Mononuclear cell (primary cell): Measurements from ENCODE around the gene DNM2. TPM values are rescaled to one million over a fixed set of nuclear protein-coding genes. Genes with fewer than 3 reads are reported as not detected.

ENCODE experiments used
- H3K27me3 ChIP-seq: 2 replicates; pipeline ENCODE4 v1.6.0; 2011; ENCODE audit warnings: low read length, control low read depth; ENCODE audit not compliant: insufficient read depth
- H3K4me1 ChIP-seq: 2 replicates; pipeline ENCODE4 v1.5.1; 2011; ENCODE audit warnings: mild to moderate bottlenecking, low read length, control low read depth; ENCODE audit not compliant: insufficient read depth
- H3K4me3 ChIP-seq: 2 replicates; pipeline ENCODE4 v1.5.1; 2011; ENCODE audit warnings: mild to moderate bottlenecking, low read length, moderate library complexity
- H3K9me3 ChIP-seq: 2 replicates; pipeline ENCODE4 v1.5.1; 2011; ENCODE audit warnings: low read depth, mild to moderate bottlenecking, control low read depth, low read length
- total RNA-seq: library from RNA; depleted of rRNA; stranded (reverse); fragments of >200 nt; gene quantifications from one replicate; pipeline ENCODE4 v1.2.3, GENCODE V29; 2012

DNM2 gene
- total RNA-seq, 1 donor, result 149 TPM

DNA sequence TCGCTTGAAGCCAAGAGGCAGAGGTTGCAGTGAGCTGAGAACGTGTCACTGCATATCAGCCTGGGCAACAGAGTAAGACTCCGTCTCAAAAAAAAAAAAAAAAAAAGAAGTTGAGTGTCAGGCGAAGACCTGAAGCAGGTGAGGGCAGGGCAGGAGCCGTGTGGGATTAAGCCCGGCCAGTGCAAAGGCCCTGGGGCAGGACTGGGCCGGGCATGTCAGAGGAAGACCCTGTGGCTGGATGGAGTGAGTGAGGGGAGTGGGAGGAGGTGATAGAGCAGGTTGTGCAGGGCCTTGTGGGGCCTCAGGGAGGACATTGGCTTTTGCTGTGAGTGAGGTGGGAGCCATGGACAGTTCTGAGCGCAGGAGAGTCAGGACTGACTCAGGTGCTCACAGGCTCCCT lies 70.3 kb downstream of the DNM2 start:
- H3K9me3 ChIP-seq, result no peaks in the 10 kb centered on the region
- peaks cover 17% of the 10 kb centered on the region for H3K4me1 ChIP-seq
- H3K4me3 ChIP-seq, result no peak overlapping the region
- H3K27me3 ChIP-seq, result no peaks in the 10 kb centered on the region

DNA sequence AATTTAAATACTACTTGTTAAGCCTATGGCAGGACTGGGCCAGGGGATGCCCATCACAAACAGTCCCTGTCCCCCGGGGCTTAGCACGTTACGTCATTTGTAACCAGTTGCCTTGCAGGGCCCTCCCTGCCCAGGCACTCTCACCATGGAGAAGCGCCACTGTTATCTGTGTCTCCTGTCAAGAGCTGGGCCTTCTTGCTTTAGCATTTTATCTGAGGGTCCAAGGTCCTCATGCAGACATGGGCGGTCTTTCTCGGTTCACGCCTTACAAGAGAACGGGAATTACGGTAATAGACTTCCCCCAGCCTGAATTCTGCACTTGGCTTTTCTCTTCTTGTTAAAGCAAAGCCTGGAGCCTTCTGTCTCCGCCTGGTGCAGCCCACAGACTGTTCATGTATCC lies 72.0 kb downstream of the DNM2 start:
- no peaks in the 10 kb centered on the region for H3K4me1 ChIP-seq

DNA sequence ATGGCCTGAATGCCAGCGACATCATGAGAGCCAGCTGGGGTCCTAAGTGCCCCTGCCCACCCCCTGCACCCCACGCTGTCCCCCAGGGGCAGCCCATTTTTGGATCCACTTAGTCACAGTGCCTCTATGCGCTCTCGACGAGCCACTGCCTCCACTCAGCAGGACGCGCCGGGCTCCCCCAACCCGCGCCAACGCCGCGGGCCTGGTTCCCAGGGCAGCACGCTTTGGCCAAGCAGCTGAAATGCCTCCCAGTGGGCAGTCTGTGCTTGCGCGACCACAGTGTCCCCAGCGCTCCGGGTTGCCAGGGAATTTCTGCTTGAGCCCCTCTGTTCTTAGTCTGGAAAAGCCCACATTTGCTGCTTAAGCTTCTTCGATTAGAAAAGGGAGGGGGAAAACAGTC lies 78.8 kb downstream of the DNM2 start:
- peaks cover 37% of the 10 kb centered on the region for H3K4me1 ChIP-seq
- no peaks in the 10 kb centered on the region for H3K27me3 ChIP-seq
- H3K4me3 ChIP-seq, result no peak overlapping the region
- H3K9me3 ChIP-seq, result no peaks in the 10 kb centered on the region

More for the DNA sequence above, 72.0 kb downstream of the DNM2 start:
- no peaks in the 10 kb centered on the region for H3K9me3 ChIP-seq
- H3K27me3 ChIP-seq, result no peaks in the 10 kb centered on the region
- H3K4me3 ChIP-seq, result no peak overlapping the region

DNA sequence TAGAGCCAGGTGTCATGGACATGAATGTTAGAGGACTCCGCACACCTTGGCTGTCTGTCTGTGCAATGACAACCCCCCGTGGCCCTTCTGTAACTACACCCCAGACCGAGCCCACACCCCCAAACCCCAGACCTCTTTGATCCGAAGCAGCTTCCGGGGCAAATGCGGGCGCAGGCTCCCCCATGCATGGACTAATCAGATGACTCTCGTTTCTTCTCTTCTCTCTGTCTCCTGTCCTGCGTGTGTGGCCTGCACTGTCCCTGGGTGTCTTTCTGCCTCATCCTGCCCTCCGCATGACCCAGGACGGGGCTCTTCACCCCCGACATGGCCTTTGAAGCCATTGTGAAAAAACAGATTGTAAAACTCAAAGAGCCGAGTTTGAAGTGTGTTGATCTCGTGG lies 79.2 kb downstream of the DNM2 start:
- no peak overlapping the region for H3K4me3 ChIP-seq
- H3K4me1 ChIP-seq, result peaks cover 37% of the 10 kb centered on the region
- H3K27me3 ChIP-seq, result no peaks in the 10 kb centered on the region
- no peaks in the 10 kb centered on the region for H3K9me3 ChIP-seq

DNA sequence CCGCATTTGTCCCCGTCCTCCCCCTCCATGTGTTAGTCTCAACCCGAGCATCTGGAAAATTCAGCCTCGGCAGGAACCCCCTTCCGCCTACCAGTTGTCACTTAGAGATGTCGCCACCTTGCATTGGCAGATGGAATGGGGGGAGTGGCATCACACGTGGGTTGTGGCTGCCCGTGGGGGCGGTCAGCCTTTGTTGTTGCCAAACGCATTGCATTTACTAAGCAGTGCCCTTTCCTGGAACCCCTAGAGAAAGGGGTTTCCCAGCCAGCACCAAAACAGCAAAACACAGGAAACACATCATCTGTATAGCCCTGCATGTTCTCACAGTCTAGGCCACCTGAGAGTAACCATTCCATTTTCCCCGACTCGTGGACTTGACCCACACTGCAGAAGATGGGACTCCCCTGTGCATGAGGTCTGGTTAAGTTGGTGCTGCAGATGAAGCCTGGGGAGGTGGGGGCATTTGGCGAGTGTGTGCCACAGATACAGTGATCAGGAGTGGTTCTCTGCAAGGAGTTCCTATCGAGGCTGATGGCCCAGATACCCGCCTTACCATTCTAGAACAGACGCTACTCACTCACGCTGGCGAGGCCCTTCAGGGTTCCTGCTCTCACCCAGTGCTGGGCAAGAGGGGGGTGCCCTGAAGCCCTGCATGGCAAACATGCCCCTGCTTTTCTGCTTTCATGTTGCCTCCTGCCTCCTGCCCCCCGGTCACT lies 79.8 kb downstream of the DNM2 start:
- Histone ChIP-seq H3K27me3 (no peaks in the 10 kb centered on the region), H3K4me3 (no peak overlapping the region), H3K4me1 (peaks cover 37% of the 10 kb centered on the region), H3K9me3 (no peaks in the 10 kb centered on the region)

DNA sequence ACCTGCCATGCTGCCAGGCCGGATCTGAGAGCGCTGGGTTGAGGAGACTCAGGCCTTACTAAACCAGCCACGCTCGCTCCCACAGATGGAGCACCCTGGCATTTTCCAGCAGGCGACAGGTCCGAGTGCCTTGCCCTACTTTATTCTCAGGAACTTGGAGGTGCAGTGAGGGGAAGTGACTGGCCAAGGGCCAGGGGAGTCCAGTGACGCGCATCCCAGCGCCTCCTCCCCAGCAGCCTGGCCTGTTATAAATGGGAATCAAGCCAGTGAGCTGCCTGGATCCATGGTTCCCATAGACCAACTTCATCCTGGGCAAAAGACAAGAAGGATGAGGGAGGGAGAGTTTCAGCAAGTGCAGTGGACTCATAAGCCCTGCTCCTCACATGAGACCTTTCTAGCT lies 82.6 kb downstream of the DNM2 start:
- no peaks in the 10 kb centered on the region for H3K9me3 ChIP-seq
- no peaks in the 10 kb centered on the region for H3K27me3 ChIP-seq
- no peak overlapping the region for H3K4me3 ChIP-seq
- peaks cover 46% of the 10 kb centered on the region for H3K4me1 ChIP-seq

DNA sequence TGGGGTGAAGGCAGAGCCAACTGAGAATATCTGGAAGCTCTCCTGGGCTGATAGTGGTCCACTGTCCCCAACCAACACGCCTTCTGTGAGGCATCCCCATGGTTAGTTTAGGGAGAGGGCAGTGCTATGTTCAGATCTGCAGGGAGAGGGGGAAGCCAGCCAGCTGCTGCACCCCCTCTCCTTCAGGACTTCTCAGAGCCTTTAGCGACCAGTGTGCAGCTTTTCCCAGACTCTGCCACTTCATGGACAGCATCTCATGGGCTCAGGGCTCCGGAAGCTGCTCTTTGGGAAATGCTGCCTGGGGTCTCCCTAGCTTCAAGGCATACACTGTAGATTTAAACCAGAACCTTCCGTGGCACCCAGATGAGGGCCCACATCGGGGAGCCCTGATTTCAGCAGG lies 84.6 kb downstream of the DNM2 start:
- no peaks in the 10 kb centered on the region for H3K9me3 ChIP-seq
- H3K27me3 ChIP-seq, result no peaks in the 10 kb centered on the region

DNA sequence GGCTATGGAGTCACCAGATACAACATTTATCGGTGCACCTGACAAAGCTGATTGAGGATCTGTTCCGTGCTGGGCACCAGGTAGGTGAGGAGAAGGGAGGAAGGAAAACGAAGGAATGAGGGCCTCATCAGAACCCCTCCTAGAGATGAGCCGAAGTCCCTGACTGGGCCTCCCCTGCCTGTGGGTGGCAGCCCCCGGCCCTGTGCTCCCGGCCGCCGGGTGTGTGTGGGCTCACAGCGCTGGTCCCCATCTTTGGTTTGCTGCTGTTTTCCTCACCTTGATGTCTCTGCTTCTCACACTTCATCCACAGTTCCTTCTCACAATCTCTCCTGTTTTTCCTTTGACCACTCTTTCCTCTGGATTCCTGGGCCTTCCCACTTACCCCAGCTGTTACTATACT lies 85.4 kb downstream of the DNM2 start:
- Histone ChIP-seq H3K4me3 (no peak overlapping the region), H3K4me1 (peaks cover 53% of the 10 kb centered on the region), H3K27me3 (no peaks in the 10 kb centered on the region), H3K9me3 (no peaks in the 10 kb centered on the region)

More for the DNA sequence above, 84.6 kb downstream of the DNM2 start:
- Histone ChIP-seq H3K4me1 (peaks cover 50% of the 10 kb centered on the region), H3K4me3 (no peak overlapping the region)

DNA sequence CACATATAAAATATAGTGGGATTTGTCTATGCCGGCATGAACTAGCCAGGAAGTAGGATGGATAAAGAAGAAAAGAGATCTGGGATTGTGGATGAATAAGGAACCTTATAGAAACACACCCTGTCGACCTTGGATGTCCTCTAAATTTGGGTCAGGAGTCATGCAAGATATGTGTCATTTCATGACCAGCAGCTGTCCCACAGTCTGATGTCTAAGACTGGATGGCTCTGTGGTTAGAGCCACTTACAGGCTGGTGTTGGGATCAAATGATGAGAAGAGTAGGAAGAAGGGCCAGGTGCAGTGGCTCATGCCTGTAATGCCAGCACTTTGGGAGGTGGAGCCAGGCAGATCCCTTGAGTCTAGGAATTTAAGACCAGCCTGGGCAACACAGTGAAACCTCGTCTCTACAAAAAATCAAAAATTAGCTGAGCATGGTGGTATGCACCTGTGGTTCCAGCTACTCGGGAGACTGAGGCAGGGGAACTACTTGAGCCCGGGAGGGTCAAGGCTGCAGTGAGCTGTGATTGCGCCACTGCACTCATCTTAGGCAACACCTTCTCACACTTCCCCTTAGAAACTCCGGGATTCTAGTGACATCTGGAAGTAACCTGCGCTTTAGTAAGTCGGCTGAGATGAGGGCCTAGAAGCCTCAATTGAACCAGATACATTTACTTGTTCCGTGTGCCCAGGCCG lies 87.3 kb downstream of the DNM2 start:
- Histone ChIP-seq H3K4me1 (peaks cover 53% of the 10 kb centered on the region), H3K9me3 (no peaks in the 10 kb centered on the region), H3K4me3 (no peak overlapping the region), H3K27me3 (no peaks in the 10 kb centered on the region)

DNA sequence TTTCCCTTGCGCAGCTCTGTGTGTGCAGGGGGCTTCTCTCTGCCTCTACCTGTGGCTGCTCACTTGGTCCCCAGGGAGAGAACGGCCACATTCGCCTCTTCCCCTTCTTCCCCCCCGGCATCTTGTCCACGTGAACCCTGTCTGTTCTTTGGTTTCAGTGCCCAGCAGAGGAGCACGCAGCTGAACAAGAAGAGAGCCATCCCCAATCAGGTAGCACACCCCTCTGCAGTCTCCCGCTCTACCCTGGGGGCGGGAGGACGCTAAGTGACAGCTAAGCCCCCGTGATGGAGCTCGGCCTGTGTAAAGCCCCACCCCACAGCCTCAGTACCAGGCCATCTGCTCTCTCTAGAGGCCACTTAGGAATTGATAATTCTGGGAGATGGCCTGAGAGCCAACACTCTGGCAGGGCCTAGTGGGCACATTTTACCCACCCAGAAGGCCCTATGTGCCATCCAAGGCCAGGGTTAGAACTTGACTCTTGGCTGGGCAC lies 87.9 kb downstream of the DNM2 start:
- no peak overlapping the region for H3K4me3 ChIP-seq
- H3K4me1 ChIP-seq, result peaks cover 56% of the 10 kb centered on the region
- H3K27me3 ChIP-seq, result no peaks in the 10 kb centered on the region
- H3K9me3 ChIP-seq, result no peaks in the 10 kb centered on the region

DNA sequence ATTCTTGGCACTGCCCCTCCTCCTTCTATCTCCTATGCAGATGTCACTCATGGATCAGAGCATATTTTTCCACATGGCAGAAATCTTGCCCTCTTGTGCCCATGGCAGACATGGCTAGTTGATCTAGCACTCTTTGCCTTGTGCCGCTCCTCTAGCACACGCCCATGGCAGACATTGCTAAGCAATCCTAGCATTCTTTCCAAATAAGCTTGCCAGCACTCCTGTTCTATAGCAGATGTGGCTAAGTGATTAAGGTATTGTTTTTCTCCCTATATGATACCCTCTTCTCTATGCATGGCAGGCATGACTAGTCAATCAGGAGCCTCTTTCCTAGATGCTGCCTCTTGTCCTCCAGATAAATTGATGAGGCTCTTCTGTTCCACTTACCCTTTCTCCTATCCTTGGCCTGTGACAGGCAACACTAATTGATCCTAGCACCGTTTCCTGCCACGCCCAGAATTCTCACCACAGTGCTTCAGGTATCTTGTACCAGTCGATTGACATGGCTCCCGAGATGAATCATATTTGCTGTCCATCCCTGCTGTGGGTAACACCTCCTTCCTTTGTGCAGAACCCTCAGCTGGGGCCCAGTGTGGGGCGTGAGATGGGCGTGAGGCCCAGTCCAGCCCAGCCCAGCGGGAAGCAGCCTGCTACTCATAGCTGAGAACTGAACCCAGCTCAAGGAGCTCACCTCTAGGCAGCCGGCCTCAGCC lies 91.2 kb downstream of the DNM2 start:
- no peaks in the 10 kb centered on the region for H3K9me3 ChIP-seq
- no peaks in the 10 kb centered on the region for H3K27me3 ChIP-seq
- H3K4me3 ChIP-seq, result no peak overlapping the region
- H3K4me1 ChIP-seq, result peaks cover 89% of the 10 kb centered on the region

DNA sequence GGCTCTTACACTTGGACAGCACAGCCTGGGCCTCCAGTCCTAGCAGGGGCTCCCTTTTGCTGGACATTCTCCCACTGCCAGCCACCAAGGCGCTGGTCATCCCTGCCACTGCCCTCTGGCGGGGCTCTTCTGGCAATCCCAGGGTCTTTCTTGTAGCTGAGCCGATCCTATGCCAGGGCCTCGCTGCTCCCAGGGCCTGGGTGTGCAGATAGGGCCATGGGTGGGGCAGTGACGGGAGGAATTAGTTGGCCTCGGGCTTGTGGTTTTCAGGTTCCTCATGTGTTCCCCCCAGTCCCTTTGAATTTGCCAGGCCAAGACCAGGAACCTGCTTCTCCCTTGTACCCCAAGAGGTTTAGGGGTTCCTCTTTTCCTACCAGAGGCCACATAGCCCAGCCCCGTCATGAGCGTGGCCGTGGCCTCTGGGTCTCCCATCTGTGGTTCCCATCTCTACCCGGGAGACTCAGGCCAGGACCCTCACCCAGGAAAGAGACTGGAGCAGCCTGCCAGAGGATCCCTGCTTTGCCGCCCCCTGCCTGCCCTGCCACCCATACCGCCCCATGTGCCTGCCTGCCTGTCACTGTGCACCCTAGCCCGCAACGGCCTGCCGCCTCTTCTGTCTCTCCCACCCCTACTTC lies 91.9 kb downstream of the DNM2 start:
- no peak overlapping the region for H3K4me3 ChIP-seq
- no peaks in the 10 kb centered on the region for H3K27me3 ChIP-seq
- H3K9me3 ChIP-seq, result no peaks in the 10 kb centered on the region
- peaks cover 94% of the 10 kb centered on the region for H3K4me1 ChIP-seq

DNA sequence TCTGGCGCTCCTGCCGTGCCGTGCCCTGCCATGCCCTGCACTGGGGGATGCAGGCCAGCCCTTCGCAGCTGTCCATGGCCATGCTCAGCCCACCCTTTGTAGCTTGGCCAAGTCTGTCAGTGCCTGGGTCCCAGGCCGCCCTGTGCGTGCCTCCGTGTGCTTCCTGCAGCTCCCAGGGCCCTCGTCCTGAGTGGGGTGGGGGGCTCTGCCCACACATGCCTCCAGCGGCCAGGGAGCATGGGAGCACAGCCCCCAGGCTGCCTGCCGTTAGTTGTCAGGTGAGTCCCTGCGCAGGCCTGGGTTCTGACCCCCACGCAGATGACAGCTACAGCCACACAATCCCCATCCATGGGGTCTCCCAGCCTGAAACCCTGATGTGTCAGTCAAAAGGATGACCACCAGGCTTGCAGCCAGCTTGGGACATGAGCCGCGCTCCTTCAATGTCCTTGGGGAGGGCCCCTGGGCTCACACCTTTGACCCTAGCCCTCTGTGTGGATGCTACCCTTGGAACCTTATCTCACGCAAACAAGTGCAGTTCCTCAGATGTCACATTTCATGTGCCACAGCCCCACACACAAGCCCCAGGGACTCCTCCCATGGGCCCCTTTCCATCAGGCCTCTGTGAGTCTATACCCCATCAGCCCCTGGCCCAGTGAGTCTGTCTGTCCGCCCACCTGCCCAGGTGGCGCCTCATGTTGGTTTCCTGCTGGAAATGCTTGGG lies 93.7 kb downstream of the DNM2 start:
- Histone ChIP-seq H3K9me3 (no peaks in the 10 kb centered on the region), H3K4me3 (no peak overlapping the region), H3K4me1 (peaks cover 88% of the 10 kb centered on the region)

DNA sequence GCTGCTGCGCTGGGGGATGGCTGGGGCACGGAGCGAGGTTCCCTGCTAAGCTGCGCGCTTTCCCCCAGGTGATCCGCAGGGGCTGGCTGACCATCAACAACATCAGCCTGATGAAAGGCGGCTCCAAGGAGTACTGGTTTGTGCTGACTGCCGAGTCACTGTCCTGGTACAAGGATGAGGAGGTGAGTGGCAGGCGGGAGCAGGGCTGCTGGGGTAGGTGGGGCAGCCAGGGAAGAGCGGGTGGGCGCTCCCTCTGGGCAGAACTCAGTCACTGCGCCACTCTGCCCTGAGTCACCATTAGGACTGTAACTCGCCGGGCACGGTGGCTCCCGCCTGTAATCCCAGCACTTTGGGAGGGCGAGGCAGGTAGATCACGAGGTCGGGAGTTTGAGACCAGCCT lies 94.3 kb downstream of the DNM2 start:
- Histone ChIP-seq H3K27me3 (no peaks in the 10 kb centered on the region), H3K4me3 (no peak overlapping the region), H3K4me1 (peaks cover 85% of the 10 kb centered on the region), H3K9me3 (no peaks in the 10 kb centered on the region)

More for the DNA sequence above, 93.7 kb downstream of the DNM2 start:
- H3K27me3 ChIP-seq, result no peaks in the 10 kb centered on the region
